Colonic mucosa (tissue), 4 donors: ENCODE data around the gene ACSS1. TPM values are rescaled to one million over a fixed set of nuclear protein-coding genes. Genes with fewer than 3 reads are reported as not detected.
A peak's percentile ranks its signal among the peaks of the same experiment; 100 is the strongest.

ENCODE experiments used
- DNase-seq: peaks from one replicate; pipeline ENCODE4 v3.0.0-alpha.2; 2020
- H3K27ac ChIP-seq: fragments of 200-600 bp; one replicate; pipeline ENCODE4 v1.8.0; 2021
- H3K27me3 ChIP-seq: fragments of 200-600 bp; one replicate; pipeline ENCODE4 v1.8.0; 2021
- H3K36me3 ChIP-seq: fragments of 200-600 bp; one replicate; pipeline ENCODE4 v1.8.0; 2021
- H3K4me1 ChIP-seq: fragments of 200-600 bp; one replicate; pipeline ENCODE4 v1.8.0; 2021; ENCODE audit warnings: mild to moderate bottlenecking
- H3K4me3 ChIP-seq: fragments of 200-600 bp; one replicate; pipeline ENCODE4 v1.8.0; 2021
- H3K9ac ChIP-seq, 2 donors: one replicate each; pipeline ENCODE4 v1.7.0; 2013; ENCODE audit warnings: control low read depth in 2 of 2, low read depth in 2 of 2, low read length in 2 of 2
- H3K9me3 ChIP-seq: fragments of 200-600 bp; one replicate; pipeline ENCODE4 v1.8.0; 2021
- intact Hi-C: fragments of 100-400 bp; cut with DNase I; formaldehyde crosslinking; loops from one replicate; pipeline ENCODE4 v1.14.1; 2022
- total RNA-seq, 2 donors: library from RNA; stranded (reverse); fragmentation: NEBNext Ultra II Directional in 1 of 2; extraction: Animal tissue kit (Norgen Biotek cat#: 25700) in 1 of 2; gene quantifications; one replicate each; pipeline ENCODE4 v1.2.1, GENCODE V29; 2021
- TF ChIP-seq, protein P1 (sequence below): fragments of 200-600 bp; IDR thresholded peaks from one replicate; pipeline ENCODE4 v1.8.0; 2022; ENCODE audit warnings: antibody characterized with exemption, mild to moderate bottlenecking
- donor health status: healthy.
- donor health status: DM: no; HTN: no; CAD: no.
- donor health status: DM: no; HTN: no; CAD: no.

ACSS1 gene
- total RNA-seq, 2 donors from 2014 or later: 29.0 to 32.0 TPM

DNA sequence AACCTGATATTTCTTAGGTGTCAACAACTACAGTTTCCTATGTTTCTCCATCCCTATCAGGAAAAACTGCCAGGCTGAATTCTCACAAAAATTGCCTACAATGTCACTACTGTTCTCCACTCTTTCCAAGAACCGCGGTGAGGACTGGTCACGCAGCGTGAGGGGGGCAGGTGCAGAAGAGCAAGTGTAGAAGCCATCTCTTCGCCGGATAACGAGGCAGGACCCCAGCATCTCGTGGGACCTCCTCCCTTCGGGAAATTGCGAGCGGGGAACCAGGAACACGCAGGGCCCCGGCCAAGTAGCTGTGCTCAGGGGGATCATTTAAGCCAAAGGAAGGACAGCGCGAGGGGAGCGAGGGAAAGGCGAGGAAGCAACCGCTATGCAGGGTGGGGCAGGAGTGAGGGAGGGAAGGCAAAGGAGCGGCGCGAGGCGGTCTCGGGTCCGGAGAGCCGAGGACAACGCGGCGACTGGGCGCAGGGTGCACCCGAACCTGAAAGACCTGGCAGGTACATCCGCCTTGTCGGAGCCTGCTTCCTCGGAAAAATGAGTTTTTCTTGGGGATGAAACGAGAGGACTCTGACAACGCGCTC, 65.9 kb downstream of the ACSS1 start:
- Histone ChIP-seq H3K9me3 (no peaks in the 10 kb centered on the region), H3K9ac (peak overlapping the region; percentile 80 to 85), H3K27ac (peak overlapping the region; percentile 81), H3K4me1 (no peaks in the 10 kb centered on the region), H3K27me3 (no peaks in the 10 kb centered on the region), H3K36me3 (no peaks in the 10 kb centered on the region), H3K4me3 (peak overlapping the region; percentile 70)
- TF ChIP-seq, protein P1, sequence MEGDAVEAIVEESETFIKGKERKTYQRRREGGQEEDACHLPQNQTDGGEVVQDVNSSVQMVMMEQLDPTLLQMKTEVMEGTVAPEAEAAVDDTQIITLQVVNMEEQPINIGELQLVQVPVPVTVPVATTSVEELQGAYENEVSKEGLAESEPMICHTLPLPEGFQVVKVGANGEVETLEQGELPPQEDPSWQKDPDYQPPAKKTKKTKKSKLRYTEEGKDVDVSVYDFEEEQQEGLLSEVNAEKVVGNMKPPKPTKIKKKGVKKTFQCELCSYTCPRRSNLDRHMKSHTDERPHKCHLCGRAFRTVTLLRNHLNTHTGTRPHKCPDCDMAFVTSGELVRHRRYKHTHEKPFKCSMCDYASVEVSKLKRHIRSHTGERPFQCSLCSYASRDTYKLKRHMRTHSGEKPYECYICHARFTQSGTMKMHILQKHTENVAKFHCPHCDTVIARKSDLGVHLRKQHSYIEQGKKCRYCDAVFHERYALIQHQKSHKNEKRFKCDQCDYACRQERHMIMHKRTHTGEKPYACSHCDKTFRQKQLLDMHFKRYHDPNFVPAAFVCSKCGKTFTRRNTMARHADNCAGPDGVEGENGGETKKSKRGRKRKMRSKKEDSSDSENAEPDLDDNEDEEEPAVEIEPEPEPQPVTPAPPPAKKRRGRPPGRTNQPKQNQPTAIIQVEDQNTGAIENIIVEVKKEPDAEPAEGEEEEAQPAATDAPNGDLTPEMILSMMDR: no peak
- intact Hi-C loops: loop anchor here (5.0 to 10.0 kb wide), 3 partner anchors 200 to 405 kb away; no protein-coding TSS in a partner anchor
- DNase-seq: peak; percentile 50

DNA sequence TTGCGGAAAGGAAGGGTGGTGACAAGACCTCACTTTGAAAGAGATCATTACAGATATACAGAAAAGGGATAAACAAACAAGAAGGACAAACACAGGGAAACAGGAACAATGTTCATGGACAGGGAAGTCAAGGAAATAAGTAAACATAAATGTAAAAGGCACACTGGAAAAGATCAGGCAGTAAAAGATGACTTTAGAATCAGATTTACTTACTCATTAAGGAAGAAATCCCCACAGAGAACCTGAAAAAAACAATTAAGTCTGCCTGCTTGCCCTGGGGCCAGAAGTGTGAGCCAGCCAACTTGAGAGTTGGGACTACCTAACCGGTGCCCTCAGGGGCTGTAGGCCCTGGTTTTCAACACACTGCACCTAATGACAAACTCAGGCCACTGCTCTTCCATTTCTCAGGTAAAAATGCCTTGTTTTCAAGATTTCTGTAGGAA, 67.1 kb downstream of the ACSS1 start:
- Histone ChIP-seq H3K4me1 (no peaks in the 10 kb centered on the region), H3K36me3 (no peaks in the 10 kb centered on the region), H3K9me3 (no peaks in the 10 kb centered on the region), H3K4me3 (no peak overlapping the region), H3K27me3 (no peaks in the 10 kb centered on the region), H3K9ac (no peak overlapping the region), H3K27ac (no peak overlapping the region)
- peak; percentile 15 for DNase-seq
- intact Hi-C loops: loop anchor here (5.0 to 10.0 kb wide), 3 partner anchors 201 to 406 kb away; no protein-coding TSS in a partner anchor
- TF ChIP-seq, protein P1: no peak

DNA sequence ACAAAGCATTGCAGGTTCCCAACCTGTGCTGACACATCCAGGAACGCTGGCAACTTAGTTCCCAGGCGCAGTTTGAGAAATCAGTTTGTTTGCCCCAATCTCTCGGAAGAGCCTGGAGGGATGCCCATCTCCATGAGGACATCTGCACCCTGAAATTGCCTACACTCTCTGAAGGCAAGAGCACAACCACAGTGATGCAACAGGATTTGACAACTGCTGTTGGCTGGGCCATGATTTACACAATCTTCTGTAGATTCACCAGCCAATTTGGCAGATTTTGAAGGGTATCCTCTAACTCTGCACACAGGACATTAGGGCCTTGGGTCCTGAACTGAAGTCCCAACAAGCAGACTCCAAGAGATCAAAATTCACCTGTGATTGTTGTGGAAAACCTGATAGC, 68.8 kb downstream of the ACSS1 start:
- Histone ChIP-seq H3K4me1 (no peaks in the 10 kb centered on the region), H3K27me3 (no peaks in the 10 kb centered on the region), H3K9ac (no peak overlapping the region), H3K36me3 (no peaks in the 10 kb centered on the region), H3K4me3 (no peak overlapping the region), H3K27ac (no peak overlapping the region), H3K9me3 (no peaks in the 10 kb centered on the region)
- intact Hi-C loops: no loop called here
- DNase-seq: peak; percentile 7
- TF ChIP-seq, protein P1: no peak

DNA sequence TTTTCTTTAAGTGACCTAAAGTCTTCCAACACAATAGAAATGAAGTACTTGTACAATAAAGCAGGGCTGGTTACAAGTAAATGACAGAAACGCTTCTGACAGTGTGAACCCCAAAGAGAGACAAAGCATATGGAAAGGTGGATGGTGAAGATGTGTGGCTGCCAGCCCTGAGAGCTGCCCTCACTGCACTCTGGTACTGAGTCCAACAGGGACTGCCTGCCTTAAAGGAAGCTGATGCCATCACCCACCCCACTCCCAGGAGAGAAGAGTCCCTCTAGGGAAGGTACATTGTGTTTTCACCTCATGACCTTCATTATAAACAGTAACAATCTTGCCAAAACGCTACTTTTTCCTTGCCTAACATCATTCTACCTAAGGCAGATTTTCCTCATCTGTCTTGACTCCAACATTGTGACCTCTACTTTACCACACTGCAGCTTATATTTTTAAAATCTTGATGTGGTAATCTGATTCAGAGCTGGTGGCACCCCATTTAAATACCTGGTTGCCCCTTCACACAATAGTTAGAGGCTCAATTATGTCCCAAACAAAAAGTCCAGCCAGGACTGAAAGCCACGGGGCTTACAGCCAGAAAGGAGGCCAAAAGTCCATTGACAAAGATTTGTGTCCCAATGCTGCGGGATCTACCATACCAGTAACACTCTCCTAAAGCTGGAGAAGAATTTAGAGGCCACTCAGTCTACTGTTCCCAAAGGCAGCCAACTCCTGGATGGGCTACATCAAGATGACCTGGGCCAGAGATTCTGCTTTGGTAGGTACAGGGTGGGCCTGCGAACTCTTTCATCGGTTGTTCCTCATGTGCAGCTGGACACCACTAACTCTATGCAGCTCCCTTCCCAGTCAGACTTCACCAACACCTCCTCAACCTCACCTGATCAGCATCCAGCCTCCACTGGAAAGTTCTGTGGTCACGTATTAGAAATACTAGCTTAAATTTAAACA, 69.8 kb downstream of the ACSS1 start:
- intact Hi-C loops: no loop called here
- H3K27ac ChIP-seq: no peak overlapping the region
- no peak overlapping the region for H3K9ac ChIP-seq
- no peak overlapping the region for H3K4me3 ChIP-seq
- no peaks in the 10 kb centered on the region for H3K4me1 ChIP-seq
- H3K9me3 ChIP-seq: no peaks in the 10 kb centered on the region
- H3K27me3 ChIP-seq: no peaks in the 10 kb centered on the region
- DNase-seq: peak; percentile 10
- H3K36me3 ChIP-seq: no peaks in the 10 kb centered on the region
- TF ChIP-seq, protein P1: no peak

DNA sequence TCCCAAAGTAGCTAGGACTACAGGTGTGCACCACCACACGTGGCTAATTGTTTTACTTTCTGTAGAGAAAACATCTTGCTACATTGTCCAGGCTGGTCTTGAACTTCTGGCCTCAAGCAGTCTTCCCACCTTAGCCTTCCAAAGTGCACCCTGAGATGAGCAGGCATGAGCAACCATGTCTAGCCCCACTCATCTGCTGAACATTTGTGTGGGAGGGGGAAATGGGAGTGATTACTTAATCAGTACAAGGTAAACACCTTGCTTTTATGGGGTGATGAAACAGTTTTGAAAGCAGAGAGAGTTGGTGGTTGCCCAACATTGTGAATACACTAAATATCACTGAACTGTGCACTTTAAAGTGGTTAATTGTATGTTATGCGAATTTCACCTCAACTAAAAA, 70.7 kb downstream of the ACSS1 start:
- no peak overlapping the region for H3K4me3 ChIP-seq
- no peak overlapping the region for H3K9ac ChIP-seq
- H3K4me1 ChIP-seq: no peaks in the 10 kb centered on the region
- H3K36me3 ChIP-seq: no peaks in the 10 kb centered on the region
- intact Hi-C loops: no loop called here
- DNase-seq: no peak
- no peaks in the 10 kb centered on the region for H3K9me3 ChIP-seq
- H3K27me3 ChIP-seq: no peaks in the 10 kb centered on the region
- TF ChIP-seq, protein P1: no peak
- no peak overlapping the region for H3K27ac ChIP-seq
